K562 (cell line): ENCODE data around the gene DLGAP1.

Experiments used
- CHCHD3 ChIP-seq: fragments of 250-450 bp; sonication (Bioruptor Pico); IDR thresholded peaks from 2 replicates; pipeline ENCODE4 v2.1.2; 2022; ENCODE audit warnings: mild to moderate bottlenecking
- ELK1 ChIP-seq: sonication (generic); formaldehyde crosslinking; IDR thresholded peaks from 2 replicates; pipeline ENCODE4 v1.8.1; 2022; ENCODE audit warnings: missing genetic modification reagents
- EZH2 ChIP-seq: IDR thresholded peaks from 2 replicates; pipeline ENCODE4 v1.6.1; 2012; ENCODE audit warnings: low read depth, mild to moderate bottlenecking, inconsistent platforms, low read length, borderline replicate concordance
- JUND ChIP-seq, 2 experiments: IDR thresholded peaks; 2 replicates in 1 of 2; 3 replicates in 1 of 2; pipeline ENCODE4 v1.6.1; 2011; ENCODE audit warnings: borderline replicate concordance in 2 of 2, low read depth in 2 of 2, low read length in 2 of 2, improper control_type of control experiment in 1 of 2, missing biosample characterization in 1 of 2, missing genetic modification characterization in 1 of 2, missing genetic modification reagents in 1 of 2
- NCOA2 ChIP-seq, 2 experiments: fragments of 450-650 bp; IDR thresholded peaks; 2 replicates each; pipeline ENCODE4 v1.6.1; 2018; ENCODE audit warnings: mild to moderate bottlenecking in 2 of 2, moderate library complexity in 1 of 2; ENCODE audit not compliant: partially characterized antibody in 2 of 2
- ZBTB33 ChIP-seq: sonication (generic); formaldehyde crosslinking; IDR thresholded peaks from 2 replicates; pipeline ENCODE4 v1.8.1; 2023; ENCODE audit warnings: mild to moderate bottlenecking, missing genetic modification reagents
- ZNF280A ChIP-seq: fragments of 450-650 bp; IDR thresholded peaks from 2 replicates; pipeline ENCODE4 v1.6.1; 2018; ENCODE audit warnings: mild to moderate bottlenecking, low read depth; ENCODE audit not compliant: partially characterized antibody
- ZNF395 ChIP-seq: fragments of 200-800 bp; sonication (Bioruptor generic); IDR thresholded peaks from 2 replicates; pipeline ENCODE4 v1.6.1; 2017; ENCODE audit warnings: missing genetic modification characterization, missing compliant biosample characterization
- TF ChIP-seq, protein P1 (sequence below), 3 experiments: IDR thresholded peaks in 2 of 3; conservative IDR thresholded peaks in 1 of 3; 2 replicates each; pipeline ENCODE4 v1.5.1; 2011 to 2012; ENCODE audit warnings: low read length in 3 of 3, mild to moderate bottlenecking in 3 of 3, control low read depth in 2 of 3, improper control_type of control experiment in 1 of 3, inconsistent platforms in 1 of 3, low read depth in 1 of 3, mixed read lengths in 1 of 3, moderate library complexity in 1 of 3; ENCODE audit not compliant: insufficient read depth in 2 of 3
- TF ChIP-seq, protein P2 (sequence below), 2 experiments: fragments of 200-800 bp in 1 of 2; sonication (Bioruptor generic) in 1 of 2; sonication (generic) in 1 of 2; formaldehyde crosslinking in 1 of 2; IDR thresholded peaks in 1 of 2; conservative IDR thresholded peaks in 1 of 2; 2 replicates each; pipeline versions ENCODE4 v1.5.0 to v1.6.1; 2016 to 2020; ENCODE audit warnings: missing compliant biosample characterization in 1 of 2, missing genetic modification characterization in 1 of 2, missing genetic modification reagents in 1 of 2
- TF ChIP-seq, protein P3 (sequence below): fragments of 450-650 bp; IDR thresholded peaks from 2 replicates; pipeline ENCODE4 v1.6.1; 2016

DNA sequence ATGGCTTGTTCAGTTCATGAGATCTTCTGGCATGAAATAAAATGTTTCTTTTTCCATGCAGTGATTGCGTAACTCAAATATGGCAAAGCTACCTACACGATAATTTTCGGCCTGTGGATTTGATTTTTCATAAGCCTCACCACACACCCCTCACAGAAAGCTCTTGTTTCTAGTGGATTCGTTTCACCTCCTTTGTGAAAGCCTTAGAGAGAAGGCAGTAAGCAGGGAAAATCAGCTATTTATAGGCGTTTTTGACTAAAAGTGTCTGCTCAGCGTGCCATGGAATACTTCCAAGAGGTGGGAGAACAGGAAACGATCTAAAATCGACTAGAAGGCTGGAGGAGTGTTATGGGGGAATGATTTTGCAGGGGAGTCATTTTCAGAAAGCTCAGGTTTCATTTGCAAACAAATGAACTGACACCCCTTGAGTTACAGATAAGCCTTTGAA lies 587.2 kb downstream of the DLGAP1 start:
- TF ChIP-seq ELK1 (CRISPR knock-in tag) (no peak), JUND (IDR thresholded peaks at IDR 0.05; ENCODE audit: borderline replicate concordance, low read depth, low read length) (no peak), JUND (tag; IDR thresholded peaks at IDR 0.05; ENCODE audit: borderline replicate concordance, low read depth, low read length) (no peak), EZH2 (no peak), ZNF395 (CRISPR knock-in tag) (no peak), ZBTB33 (CRISPR knock-in tag) (no peak), NCOA2 (IDR thresholded peaks at IDR 0.05; ENCODE audit: partially characterized antibody in 2 of 2) (no peak), ZNF280A (no peak), CHCHD3 (CRISPR knock-in tag) (no peak)
- TF ChIP-seq, protein P1, sequence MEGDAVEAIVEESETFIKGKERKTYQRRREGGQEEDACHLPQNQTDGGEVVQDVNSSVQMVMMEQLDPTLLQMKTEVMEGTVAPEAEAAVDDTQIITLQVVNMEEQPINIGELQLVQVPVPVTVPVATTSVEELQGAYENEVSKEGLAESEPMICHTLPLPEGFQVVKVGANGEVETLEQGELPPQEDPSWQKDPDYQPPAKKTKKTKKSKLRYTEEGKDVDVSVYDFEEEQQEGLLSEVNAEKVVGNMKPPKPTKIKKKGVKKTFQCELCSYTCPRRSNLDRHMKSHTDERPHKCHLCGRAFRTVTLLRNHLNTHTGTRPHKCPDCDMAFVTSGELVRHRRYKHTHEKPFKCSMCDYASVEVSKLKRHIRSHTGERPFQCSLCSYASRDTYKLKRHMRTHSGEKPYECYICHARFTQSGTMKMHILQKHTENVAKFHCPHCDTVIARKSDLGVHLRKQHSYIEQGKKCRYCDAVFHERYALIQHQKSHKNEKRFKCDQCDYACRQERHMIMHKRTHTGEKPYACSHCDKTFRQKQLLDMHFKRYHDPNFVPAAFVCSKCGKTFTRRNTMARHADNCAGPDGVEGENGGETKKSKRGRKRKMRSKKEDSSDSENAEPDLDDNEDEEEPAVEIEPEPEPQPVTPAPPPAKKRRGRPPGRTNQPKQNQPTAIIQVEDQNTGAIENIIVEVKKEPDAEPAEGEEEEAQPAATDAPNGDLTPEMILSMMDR (IDR thresholded peaks at IDR 0.05 in 2 of 3, conservative IDR thresholded peaks at IDR 0.05 in 1 of 3; ENCODE audit: insufficient read depth in 2 of 3, low read depth in 1 of 3, low read length in 3 of 3): no peak
- TF ChIP-seq, protein P2, sequence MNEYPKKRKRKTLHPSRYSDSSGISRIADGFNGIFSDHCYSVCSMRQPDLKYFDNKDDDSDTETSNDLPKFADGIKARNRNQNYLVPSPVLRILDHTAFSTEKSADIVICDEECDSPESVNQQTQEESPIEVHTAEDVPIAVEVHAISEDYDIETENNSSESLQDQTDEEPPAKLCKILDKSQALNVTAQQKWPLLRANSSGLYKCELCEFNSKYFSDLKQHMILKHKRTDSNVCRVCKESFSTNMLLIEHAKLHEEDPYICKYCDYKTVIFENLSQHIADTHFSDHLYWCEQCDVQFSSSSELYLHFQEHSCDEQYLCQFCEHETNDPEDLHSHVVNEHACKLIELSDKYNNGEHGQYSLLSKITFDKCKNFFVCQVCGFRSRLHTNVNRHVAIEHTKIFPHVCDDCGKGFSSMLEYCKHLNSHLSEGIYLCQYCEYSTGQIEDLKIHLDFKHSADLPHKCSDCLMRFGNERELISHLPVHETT (CRISPR knock-in tag; conservative IDR thresholded peaks at IDR 0.05 in 1 of 2, IDR thresholded peaks at IDR 0.05 in 1 of 2): no peak
- TF ChIP-seq, protein P3, sequence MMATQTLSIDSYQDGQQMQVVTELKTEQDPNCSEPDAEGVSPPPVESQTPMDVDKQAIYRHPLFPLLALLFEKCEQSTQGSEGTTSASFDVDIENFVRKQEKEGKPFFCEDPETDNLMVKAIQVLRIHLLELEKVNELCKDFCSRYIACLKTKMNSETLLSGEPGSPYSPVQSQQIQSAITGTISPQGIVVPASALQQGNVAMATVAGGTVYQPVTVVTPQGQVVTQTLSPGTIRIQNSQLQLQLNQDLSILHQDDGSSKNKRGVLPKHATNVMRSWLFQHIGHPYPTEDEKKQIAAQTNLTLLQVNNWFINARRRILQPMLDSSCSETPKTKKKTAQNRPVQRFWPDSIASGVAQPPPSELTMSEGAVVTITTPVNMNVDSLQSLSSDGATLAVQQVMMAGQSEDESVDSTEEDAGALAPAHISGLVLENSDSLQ: no peak
